Brain microvascular endothelial cell (primary cell): ENCODE measurements around the gene FBXL14.

Source experiments
- DNase-seq: peaks from one replicate; pipeline ENCODE4 v3.0.0-alpha.2; 2020
- H3K27ac ChIP-seq: fragments of 250-450 bp; sonication (Bioruptor Pico); 2 replicates; pipeline ENCODE4 v1.5.1; 2020; ENCODE audit warnings: mild to moderate bottlenecking, moderate library complexity
- H3K27me3 ChIP-seq: fragments of 250-450 bp; sonication (Bioruptor Pico); replicated peaks from 2 replicates; pipeline ENCODE4 v1.5.1; 2020; ENCODE audit warnings: mild to moderate bottlenecking
- H3K36me3 ChIP-seq: fragments of 250-450 bp; sonication (Bioruptor Pico); replicated peaks from 2 replicates; pipeline ENCODE4 v1.5.1; 2020; ENCODE audit warnings: mild to moderate bottlenecking
- H3K4me3 ChIP-seq: 2 replicates; pipeline ENCODE4 v1.5.1; 2011; ENCODE audit warnings: low read depth, mild to moderate bottlenecking, control low read depth, low read length, moderate library complexity
- CTCF ChIP-seq: IDR thresholded peaks from 2 replicates; pipeline ENCODE4 v1.5.1; 2011; ENCODE audit warnings: low read depth, mild to moderate bottlenecking, moderate library complexity, low read length, control low read depth, inconsistent platforms; ENCODE audit errors: missing control alignments
- in situ Hi-C: cut with HindIII; loops from 2 replicates; pipeline ENCODE4 v1.10.0; 2017; ENCODE audit warnings: low sequenced_read_pairs, low pct_ligation_motif_present

Gene FBXL14

DNA sequence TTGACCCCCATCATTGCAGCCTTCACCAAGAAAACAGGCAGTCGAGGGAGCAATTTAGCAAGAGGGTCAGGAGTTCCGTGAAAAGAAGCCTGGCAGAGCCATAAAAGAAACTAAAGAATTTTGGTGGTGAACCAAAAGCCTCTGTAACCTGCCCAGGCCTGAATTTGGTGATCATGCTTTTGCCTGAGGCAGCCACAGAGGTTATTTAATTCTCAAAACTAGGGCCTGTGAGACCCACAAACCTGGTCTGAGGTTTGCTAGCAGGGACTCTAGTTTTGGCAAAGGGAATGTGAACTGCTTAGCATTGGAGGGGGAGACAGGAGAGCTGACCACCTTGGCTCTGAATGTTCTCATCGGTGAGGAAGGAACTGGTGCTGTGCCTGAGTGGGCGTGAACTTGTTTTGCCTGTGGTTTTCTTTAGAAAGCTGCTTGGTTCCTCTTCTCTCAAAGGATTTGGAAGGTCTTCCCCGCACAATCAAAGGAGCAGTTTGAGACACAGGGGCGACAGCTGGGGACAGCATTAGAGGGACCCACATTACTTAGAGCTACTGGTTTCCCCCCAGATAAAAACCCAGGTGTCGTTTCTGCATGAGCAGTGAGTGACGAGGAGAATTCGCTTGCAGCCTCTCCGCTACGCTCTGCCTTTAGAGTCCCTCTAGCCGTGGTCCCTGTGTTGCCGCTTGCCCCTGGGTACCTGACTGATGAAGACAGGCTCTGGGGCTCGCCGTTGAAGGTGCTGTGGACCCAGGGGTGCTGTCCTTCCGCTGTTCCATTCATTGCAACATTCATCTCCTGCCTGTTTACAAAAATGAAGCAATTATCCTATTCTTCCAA is 22.1 kb upstream of the FBXL14 start:
- no peak for DNase-seq
- H3K4me3 ChIP-seq: no peak overlapping the region

GRCh38 chr12:1614360-1614759 is 20.0 kb upstream of the FBXL14 start:
- in situ Hi-C loops: no loop called here
- H3K4me3 ChIP-seq: no peak overlapping the region
- no peak overlapping the region for H3K27ac ChIP-seq
- H3K36me3 ChIP-seq: no peaks in the 10 kb centered on the region
- TF ChIP-seq CTCF: no peak
- no peaks in the 10 kb centered on the region for H3K27me3 ChIP-seq
- no peak for DNase-seq

More for the DNA sequence above, 22.1 kb upstream of the FBXL14 start:
- Histone ChIP-seq H3K27ac (no peak overlapping the region), H3K36me3 (no peaks in the 10 kb centered on the region), H3K27me3 (no peaks in the 10 kb centered on the region)
- in situ Hi-C loops: no loop called here
- no peak for TF ChIP-seq CTCF

DNA sequence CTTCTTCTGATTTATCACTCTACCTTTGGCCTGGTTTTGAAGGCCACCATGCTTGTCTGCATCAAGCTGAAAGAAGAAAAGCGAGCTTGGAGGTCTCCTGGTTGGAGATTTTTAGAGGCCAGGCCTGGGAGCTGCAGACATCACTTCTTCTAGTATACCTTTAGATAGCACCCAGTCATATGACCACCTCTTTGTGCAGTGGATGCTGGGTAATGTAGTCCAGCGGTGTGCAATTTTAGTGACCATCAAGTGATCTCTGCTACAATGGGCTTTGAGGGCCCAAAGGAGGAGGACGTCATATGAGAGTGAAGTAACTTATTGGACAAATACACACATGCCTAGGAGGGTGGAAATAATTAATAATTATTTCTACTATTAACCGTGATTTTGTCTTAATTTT is 19.5 kb upstream of the FBXL14 start:
- DNase-seq: no peak
- Histone ChIP-seq H3K4me3 (no peak overlapping the region), H3K27me3 (no peaks in the 10 kb centered on the region), H3K27ac (no peak overlapping the region), H3K36me3 (no peaks in the 10 kb centered on the region)
- in situ Hi-C loops: no loop called here
- TF ChIP-seq CTCF: no peak

DNA sequence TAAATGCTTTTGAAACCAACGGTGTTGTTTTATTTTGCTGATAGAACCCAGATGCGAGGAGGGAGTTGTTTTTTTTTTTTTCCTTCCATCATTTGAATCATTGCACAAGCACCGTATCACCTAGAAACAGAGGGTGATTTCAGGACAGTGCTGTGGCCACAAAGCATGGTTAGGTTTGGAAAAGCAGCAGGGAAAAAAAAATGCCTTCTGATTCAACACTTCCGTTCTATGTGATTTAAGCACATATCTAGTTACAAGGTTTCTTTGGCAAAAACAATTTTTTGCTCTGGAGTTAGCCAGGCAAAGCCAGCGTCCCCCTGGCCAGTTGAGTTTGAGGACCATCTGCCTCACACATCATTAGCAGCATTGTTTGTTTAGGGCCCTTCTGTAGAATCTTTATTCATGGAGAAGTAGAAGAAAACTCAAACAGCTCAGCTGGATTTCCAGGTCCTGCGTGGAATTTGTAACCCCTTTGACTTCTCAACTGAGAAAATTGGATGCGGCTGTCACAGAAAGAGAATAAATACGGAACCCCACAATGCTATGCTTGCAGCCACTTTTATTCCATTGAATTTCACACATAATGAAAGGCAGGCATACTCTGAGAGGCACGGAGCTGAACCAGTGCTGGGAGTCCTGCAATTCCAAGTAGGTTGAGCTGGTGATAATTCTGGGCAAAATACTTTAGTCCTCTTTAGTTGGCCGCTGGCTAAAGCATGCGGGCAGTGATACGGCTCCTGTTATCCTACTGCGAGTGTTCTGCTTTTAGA is 17.6 kb upstream of the FBXL14 start:
- H3K27me3 ChIP-seq: no peaks in the 10 kb centered on the region
- H3K4me3 ChIP-seq: peak overlapping the region; percentile 29
- no peak for TF ChIP-seq CTCF
- H3K36me3 ChIP-seq: no peaks in the 10 kb centered on the region
- H3K27ac ChIP-seq: peak overlapping the region; percentile 17
- in situ Hi-C loops: no loop called here
- DNase-seq: peak; percentile 75

GRCh38 chr12:1610072-1610643 is 15.8 kb upstream of the FBXL14 start:
- H3K27me3 ChIP-seq: no peaks in the 10 kb centered on the region
- H3K4me3 ChIP-seq: no peak overlapping the region
- DNase-seq: no peak
- no peaks in the 10 kb centered on the region for H3K36me3 ChIP-seq
- TF ChIP-seq CTCF: no peak
- in situ Hi-C loops: no loop called here
- no peak overlapping the region for H3K27ac ChIP-seq
